Inferior parietal cortex (tissue), 1 donor: ENCODE results near the gene RFTN1.

Experiments
- DNase-seq: peaks from one replicate; pipeline ENCODE4 v3.0.0-alpha.2; 2016; ENCODE audit errors: extremely low spot score

Gene RFTN1

DNA sequence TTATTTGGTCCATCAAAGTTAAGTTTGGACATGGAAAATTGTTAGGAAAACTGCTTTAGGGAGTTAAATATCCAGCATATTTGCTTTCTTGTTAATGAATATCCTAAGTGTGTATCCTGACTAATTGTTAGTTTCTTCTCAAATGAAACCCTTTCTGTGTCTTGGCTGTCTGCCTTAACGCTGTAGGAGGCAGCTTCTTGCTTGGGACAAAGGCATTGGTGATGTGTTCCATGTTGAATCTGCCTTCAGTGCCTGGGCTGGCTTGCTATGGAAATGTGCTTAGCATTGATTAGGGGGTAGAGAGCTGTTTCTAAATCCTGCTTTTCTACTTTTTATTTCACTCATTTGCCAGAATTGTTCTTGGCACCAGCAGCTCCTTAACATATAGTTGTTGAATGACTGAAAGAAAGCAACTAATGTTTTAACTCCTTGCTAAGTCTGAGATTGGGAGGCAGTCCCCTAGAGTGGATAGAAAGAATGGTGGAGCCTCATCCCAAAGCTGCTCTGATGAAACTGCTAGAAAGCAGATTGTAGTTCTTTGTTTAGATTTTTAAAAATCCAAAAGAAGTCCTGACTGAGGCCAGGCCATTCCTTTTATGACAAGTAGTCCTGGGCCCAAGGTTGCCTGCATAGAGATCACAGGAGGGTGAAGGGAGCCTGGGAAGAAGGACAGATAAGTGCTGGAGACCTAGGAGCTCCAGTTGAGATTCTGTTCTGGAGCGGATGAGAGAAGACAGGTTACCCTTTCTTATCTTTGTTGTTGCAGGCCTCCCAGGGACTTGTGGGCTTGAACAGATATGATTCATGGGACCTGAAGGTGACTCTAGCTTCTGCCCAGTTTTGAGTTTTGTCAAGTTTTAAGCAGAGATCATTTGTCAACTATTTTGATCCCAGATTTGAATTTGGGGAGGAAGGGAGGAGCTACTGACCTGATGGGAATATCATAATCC is 209.2 kb downstream of the RFTN1 start:
- DNase-seq, result no peak

- no peak for DNase-seq
Observed at GRCh38 chr3:16303037-16303575, 210.4 kb downstream of the RFTN1 start.

- DNase-seq, result no peak
Observed at GRCh38 chr3:16302082-16302631, 211.3 kb downstream of the RFTN1 start.

- DNase-seq, result no peak
Observed at GRCh38 chr3:16301507-16301906, 212.0 kb downstream of the RFTN1 start.

DNA sequence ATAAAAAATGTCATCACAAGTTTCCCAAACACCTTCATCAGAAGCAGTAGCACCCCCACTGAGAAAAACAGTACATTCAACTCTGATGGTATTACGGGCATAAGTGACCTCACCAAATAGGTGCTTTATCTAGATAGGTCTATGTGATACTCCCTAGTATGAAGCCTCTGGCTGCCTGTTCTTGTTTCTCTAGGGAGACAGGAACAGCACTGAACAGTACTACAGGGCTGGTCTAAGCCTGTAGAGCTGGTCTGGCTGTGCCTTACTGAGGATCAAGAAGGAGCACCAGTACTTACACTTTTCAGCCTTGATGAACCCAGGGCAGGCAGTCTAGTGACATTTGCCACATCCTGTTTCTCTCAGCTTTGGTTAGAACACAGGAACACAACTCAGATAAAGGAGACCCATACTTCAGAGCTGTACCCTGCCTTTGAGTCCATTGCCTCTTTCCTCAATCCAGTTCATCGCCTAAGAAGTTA is 212.6 kb downstream of the RFTN1 start:
- no peak for DNase-seq

DNA sequence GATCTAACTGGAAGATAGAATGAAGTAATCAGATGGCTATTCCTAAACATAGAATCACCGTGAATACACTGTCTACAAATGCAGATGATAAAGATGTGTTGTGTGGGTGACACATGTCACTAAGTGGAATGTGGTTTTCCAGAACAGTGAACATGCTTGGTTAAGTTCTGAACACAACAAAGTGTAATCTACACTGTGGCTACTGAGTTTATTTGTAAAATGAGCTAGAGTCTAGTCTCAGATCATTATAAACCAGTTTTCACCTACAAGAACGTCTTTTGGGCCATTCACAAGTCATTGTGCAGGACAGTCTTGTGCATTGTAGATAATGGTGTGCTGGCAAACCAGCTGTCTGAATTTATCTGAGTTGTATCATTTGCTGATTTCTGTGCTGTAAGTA is 213.2 kb downstream of the RFTN1 start:
- no peak for DNase-seq

GRCh38 chr3:16299746-16300145 is 213.8 kb downstream of the RFTN1 start:
- DNase-seq, result no peak

DNA sequence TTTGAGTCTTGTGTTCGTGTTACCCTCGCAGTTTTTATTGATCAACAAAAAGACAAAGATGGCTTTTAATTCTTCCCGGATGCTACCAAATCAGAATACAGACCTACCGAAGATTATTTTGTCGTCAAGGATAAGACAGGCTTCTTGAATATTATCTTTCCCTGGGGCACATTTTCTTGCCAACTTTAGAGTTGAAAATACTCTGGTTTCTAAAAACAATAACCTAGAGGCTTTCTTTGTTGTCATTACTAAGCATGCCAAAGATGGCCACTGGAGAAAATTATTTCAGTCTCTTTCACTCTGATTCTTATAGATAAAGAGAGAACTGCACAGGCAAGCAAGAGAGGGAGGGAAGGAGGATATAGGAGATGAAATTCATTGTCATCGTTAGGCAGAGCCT is 214.6 kb downstream of the RFTN1 start:
- no peak for DNase-seq

DNA sequence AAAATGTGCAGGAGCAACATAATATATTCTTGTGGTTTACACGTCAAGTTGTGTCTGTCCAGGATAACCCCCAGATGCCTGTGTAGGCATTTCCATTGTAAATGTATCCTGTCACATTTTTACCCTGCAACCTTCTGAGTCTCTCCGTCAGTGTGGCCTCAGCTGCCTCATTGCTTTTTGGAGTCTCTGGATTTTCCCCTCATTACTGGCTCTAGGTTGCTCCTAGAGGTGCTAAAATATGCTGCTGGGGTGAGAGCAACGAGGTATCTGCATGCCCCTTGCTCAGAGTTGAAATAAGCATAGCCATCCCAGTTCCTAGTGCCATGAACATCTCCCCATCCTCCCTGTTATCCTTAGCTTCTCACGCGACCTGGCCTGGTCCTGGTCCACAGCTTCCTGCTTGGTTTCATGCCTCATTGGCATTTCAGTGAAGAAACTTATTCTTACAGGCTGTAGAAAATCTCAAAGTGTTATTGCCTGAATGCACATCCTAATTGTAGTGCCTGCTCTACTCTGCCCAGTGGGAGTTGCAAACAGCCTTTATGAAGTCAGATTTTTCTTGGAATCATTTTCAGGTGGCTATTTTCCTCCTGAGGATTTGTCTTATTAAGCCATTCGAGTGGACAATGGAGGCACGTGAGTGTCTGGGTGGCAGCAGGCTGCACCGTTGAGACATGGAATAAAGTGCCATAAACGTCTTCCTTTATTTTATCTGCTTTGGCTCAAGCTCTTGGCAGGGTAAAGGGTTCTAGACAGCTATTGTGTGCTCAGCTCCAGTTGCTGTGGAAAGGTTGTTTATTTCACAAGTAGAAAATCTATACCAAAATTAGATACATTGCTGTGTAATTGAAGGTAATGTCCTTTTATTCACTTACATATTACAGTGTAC is 215.3 kb downstream of the RFTN1 start:
- no peak for DNase-seq

DNA sequence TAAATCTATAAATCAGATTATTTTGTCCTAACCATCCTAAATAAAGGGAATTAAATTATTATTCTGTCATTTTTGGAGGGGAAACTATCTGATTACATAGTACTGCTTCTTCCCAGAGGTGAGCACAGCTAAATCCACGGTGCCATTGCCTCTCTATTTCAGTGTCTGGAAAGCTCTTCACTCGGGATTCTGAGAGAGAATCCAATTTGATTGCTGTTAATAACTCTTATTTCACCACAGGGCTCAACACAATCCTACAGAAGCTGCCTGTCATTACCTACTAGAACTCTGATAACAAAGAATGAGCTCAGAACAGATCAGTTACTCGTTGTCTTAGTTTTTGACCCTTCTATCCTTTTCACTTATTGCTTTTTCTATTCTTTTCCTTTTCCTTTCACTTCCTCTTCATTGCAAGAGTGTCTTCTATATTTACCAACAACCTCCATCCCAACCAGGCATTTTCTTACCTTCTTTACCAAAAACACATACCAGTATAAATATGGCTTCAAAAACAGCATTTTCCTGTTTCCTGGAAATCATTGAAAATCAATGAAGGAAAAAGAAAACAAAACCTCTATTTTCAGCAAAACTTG is 218.1 kb downstream of the RFTN1 start:
- no peak for DNase-seq

DNA sequence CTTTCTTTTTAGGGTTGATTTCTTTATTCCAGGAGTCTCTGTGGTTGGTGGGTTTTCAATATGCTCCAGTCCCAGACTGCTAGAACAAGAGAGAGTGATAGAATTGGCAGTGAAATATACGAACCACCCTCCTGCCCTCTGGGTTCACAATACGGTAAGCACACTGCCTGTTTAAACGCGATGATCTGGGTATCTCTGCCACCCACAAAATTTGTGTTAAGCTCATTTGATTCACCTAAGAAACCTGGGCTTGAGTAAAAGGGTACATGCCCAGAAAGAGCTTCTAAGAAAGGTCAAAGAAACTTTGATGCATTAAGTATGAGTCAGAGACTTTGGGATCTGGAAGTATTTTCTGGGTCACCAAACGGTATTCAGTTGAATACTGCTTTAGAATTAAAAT is 218.7 kb downstream of the RFTN1 start:
- no peak for DNase-seq

- no peak for DNase-seq
Observed at GRCh38 chr3:16290827-16291196, 222.7 kb downstream of the RFTN1 start.

DNA sequence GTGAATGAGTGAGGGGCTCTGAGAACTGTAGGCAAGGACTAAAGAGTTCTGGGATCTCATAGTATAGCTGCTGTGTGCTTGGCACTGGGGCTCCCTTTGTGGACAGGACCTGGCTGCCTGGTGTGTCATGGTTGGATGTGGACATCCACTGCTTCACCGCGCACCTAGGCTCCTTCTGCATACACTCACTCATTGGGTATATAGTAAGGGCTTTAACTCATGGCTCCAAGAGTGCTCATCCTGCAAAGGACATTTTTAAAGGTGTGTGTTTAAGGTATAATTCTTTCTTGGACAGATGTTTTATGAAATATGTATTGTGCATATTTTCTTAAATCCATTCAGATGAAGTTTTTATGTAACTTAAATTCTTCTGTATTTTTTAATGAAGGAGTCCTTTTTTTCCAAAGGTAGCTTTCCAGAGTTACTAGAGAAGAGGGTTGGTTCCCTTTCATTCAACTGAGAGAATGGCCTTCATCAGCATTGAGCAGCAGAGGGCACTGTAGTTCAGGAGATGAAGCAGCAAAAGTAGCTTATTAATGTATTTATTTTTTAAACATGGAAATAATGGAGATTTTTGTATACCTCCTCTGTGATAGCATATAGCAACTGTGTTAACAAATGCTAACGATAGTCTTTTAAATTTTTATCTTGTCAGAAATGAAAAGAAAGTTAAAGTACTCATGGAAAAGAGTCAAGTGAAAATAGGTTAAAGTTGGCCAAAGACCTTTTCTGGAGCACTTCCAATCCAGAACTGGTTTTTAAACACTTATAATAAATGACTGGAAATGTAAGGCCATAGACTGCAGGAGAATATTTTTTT is 223.3 kb downstream of the RFTN1 start:
- peak; percentile 83 for DNase-seq

- no peak for DNase-seq
Observed at GRCh38 chr3:16289144-16289889, 224.2 kb downstream of the RFTN1 start.

DNA sequence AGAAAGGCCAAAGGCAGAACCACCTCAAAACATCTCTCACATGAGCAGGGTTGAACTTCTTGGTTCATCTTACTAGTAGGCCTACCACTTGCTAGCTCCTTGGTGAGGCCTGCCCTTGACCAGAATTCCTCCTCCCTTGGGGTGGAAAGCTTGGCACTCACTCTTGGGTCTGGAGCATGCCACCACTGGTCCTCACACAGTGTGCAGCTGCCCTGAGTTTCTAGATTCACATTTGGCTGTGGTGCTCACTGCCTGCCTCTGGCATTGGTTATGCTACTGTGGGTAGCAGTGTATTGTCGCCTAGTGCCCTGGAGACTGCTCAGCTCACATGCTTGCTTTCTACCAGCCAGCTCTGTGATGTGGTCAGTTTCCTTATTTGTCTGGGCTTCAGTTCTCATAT is 224.8 kb downstream of the RFTN1 start:
- DNase-seq, result no peak

GRCh38 chr3:16286751-16287543 is 226.6 kb downstream of the RFTN1 start:
- DNase-seq, result no peak

DNA sequence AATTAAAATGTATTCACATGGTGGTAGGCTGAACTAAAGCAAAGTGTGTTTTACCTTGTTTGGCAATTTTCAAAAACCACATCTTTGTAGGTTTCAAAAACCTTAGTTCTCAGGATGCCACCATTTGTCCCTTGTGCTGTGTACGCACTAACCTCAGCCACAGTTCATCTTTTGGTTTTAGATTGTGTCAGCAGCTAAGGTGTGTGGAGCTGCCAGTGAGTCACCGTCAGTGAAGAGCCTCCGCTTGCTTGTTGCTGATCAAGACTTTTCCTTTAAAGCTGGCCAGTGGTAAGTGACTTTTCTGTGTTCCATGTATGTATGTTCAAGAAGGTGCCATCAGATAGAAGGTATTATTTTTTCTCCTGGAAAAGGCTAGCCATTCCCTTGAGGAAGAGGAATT is 227.3 kb downstream of the RFTN1 start:
- DNase-seq, result no peak

DNA sequence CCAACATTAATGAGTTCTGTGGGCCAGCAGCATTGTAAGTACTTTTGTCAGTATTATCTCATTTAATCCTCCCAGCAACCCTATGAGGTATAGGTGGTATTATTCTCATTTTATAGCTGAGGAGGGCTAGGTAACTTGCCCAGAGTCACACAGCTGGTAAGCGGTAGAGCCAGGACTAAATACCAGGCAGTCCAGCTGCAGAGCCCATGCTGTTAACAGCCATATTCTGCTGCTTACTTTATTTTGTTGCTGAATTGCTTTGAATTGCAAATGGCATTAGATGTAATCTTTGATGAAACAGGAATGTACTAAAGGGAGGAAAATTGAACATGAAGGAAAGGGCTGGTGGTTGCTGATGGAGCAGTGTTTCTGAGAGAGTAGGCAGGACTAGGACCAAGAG is 228.9 kb downstream of the RFTN1 start:
- DNase-seq, result no peak

- no peak for DNase-seq
Observed at GRCh38 chr3:16280671-16281070, 232.8 kb downstream of the RFTN1 start.
